ENCODE data around the gene NOP56. TPM values are rescaled to one million over a fixed set of nuclear protein-coding genes. Genes with fewer than 3 reads are reported as not detected.

NOP56 gene
- total and polyA plus RNA-seq, 3 donors from 2014 or later: 110 to 125 (median 110) TPM

GRCh38 chr20:2656471-2657117 is 4.2 kb downstream of the NOP56 start:
- H3K36me3 ChIP-seq (ENCODE audit: low read depth, missing control alignments): no peaks in the 10 kb centered on the region
- WGBS, 2 donors: 89 to 94% methylated on average over 12 of the region's 12 CpGs
- intact Hi-C loops (cut with DNase I; ENCODE audit: low total_unique reads): no loop called here

GRCh38 chr20:2657241-2657640 is 4.8 kb downstream of the NOP56 start:
- intact Hi-C loops (cut with DNase I; ENCODE audit: low total_unique reads): no loop called here
- Histone ChIP-seq H3K4me1 (peaks cover 10% of the 10 kb centered on the region), H3K27me3 (no peaks in the 10 kb centered on the region), H3K9me3 (no peaks in the 10 kb centered on the region), H3K27ac (no peak overlapping the region), H3K4me3 (no peak overlapping the region), H3K36me3 (ENCODE audit: low read depth, missing control alignments) (no peaks in the 10 kb centered on the region)
- 70 to 81% methylated on average over 5 of the region's 5 CpGs for WGBS, 2 donors
- no peak for TF ChIP-seq CTCF (IDR thresholded peaks at IDR 0.05)
- TF ChIP-seq POLR2A (IDR thresholded peaks at IDR 0.05): no peak
- no peak for DNase-seq

More at GRCh38 chr20:2656471-2657117, 4.2 kb downstream of the NOP56 start:
- Histone ChIP-seq H3K27ac (no peak overlapping the region), H3K27me3 (no peaks in the 10 kb centered on the region), H3K4me1 (peaks cover 10% of the 10 kb centered on the region), H3K4me3 (no peak overlapping the region), H3K9me3 (no peaks in the 10 kb centered on the region)
- DNase-seq: no peak
- TF ChIP-seq CTCF (IDR thresholded peaks at IDR 0.05) (no peak), POLR2A (IDR thresholded peaks at IDR 0.05) (no peak)

- TF ChIP-seq CTCF (IDR thresholded peaks at IDR 0.05): no peak
- no peaks in the 10 kb centered on the region for H3K9me3 ChIP-seq
- H3K36me3 ChIP-seq (ENCODE audit: low read depth, missing control alignments): no peaks in the 10 kb centered on the region
- H3K27ac ChIP-seq: no peak overlapping the region
- no peaks in the 10 kb centered on the region for H3K27me3 ChIP-seq
- 69 to 79% methylated on average over 5 of the region's 5 CpGs for WGBS, 2 donors
- H3K4me1 ChIP-seq: peaks cover 10% of the 10 kb centered on the region
- H3K4me3 ChIP-seq: no peak overlapping the region
- intact Hi-C loops (cut with DNase I; ENCODE audit: low total_unique reads): no loop called here
- no peak for DNase-seq
Observed at GRCh38 chr20:2657674-2658073, 5.2 kb downstream of the NOP56 start.

- no peak for TF ChIP-seq CTCF (IDR thresholded peaks at IDR 0.05)
- no peak for TF ChIP-seq POLR2A (IDR thresholded peaks at IDR 0.05)
- Histone ChIP-seq H3K27me3 (no peaks in the 10 kb centered on the region), H3K4me3 (no peak overlapping the region), H3K4me1 (peaks cover 12% of the 10 kb centered on the region), H3K9me3 (no peaks in the 10 kb centered on the region), H3K36me3 (ENCODE audit: low read depth, missing control alignments) (no peaks in the 10 kb centered on the region), H3K27ac (no peak overlapping the region)
- no peak for DNase-seq
- 83 to 84% methylated on average over 13 of the region's 13 CpGs for WGBS, 2 donors
- intact Hi-C loops (cut with DNase I; ENCODE audit: low total_unique reads): no loop called here
Observed at GRCh38 chr20:2658414-2659354, 6.3 kb downstream of the NOP56 start.
